ENCODE results near the gene MRPL58.
"Not testable (repeated sequence)": the region's sequence is repeated elsewhere in the genome, so short reads cannot be mapped to it uniquely, and the experiment has no call there.

Gene MRPL58

GRCh38 chr17:75019710-75020109, 7.2 kb downstream of the MRPL58 start:
- DNase-seq: no peak

- no peak for DNase-seq
Measured at GRCh38 chr17:75020331-75021110, 8.1 kb downstream of the MRPL58 start.

GRCh38 chr17:75024686-75025397, 12.4 kb downstream of the MRPL58 start:
- no peak for DNase-seq

- not testable (repeated sequence) for DNase-seq
Measured at GRCh38 chr17:75025398-75025734, 12.9 kb downstream of the MRPL58 start.

- not testable (repeated sequence) for DNase-seq
Measured at GRCh38 chr17:75026650-75027049, 14.2 kb downstream of the MRPL58 start.

- DNase-seq: no peak
Measured at GRCh38 chr17:75030161-75030560, 17.7 kb downstream of the MRPL58 start.

GRCh38 chr17:75031972-75032719, 19.7 kb downstream of the MRPL58 start:
- DNase-seq: peak; percentile 89

GRCh38 chr17:75032720-75033280, 20.3 kb downstream of the MRPL58 start:
- DNase-seq: peak; percentile 44

GRCh38 chr17:75033346-75034235, 21.1 kb downstream of the MRPL58 start:
- peak; percentile 97 for DNase-seq

- peak; percentile 94 for DNase-seq
Measured at GRCh38 chr17:75034236-75034908, 21.9 kb downstream of the MRPL58 start.

- DNase-seq: peak; percentile 84
Measured at GRCh38 chr17:75036643-75037268, 24.3 kb downstream of the MRPL58 start.

- no peak for DNase-seq
Measured at GRCh38 chr17:75039238-75039637, 26.8 kb downstream of the MRPL58 start.

- no peak for DNase-seq
Measured at GRCh38 chr17:75041656-75042280, 29.3 kb downstream of the MRPL58 start.

GRCh38 chr17:75043789-75044188, 31.3 kb downstream of the MRPL58 start:
- not testable (repeated sequence) for DNase-seq

GRCh38 chr17:75044716-75045115, 32.2 kb downstream of the MRPL58 start:
- no peak for DNase-seq

GRCh38 chr17:75045946-75046406, 33.5 kb downstream of the MRPL58 start:
- DNase-seq: not testable (repeated sequence)

- DNase-seq: peak; percentile 98
Measured at GRCh38 chr17:75046407-75047289, 34.2 kb downstream of the MRPL58 start, which contains the start of the genes ATP5PD and KCTD2. ATP5PD (minus strand) TSS chr17:75046969; CDS start chr17:75042650, 4,319 bp downstream. KCTD2 (plus strand) TSS chr17:75047225; CDS start chr17:75047251, 26 bp downstream.

- DNase-seq: peak; percentile 66
Measured at GRCh38 chr17:75047398-75048098, 35.1 kb downstream of the MRPL58 start.

Measured in femur (tissue), 1 donor.